ENCODE results near the gene KCNMB3.

GRCh38 chr3:179266701-179267211 lies 15.8 kb upstream of the KCNMB3 start:
- TF ChIP-seq POLR2AphosphoS5 (IDR thresholded peaks at IDR 0.05; ENCODE audit: borderline replicate concordance, low read depth, low read length), result no peak
- no peak for TF ChIP-seq EZH2 (IDR thresholded peaks at IDR 0.05)
- no peak for TF ChIP-seq FOXP2 (optimal IDR thresholded peaks at IDR 0.05; ENCODE audit: control extremely low read depth, extremely low read length, insufficient read depth)

Measured in SK-N-MC (cell line).